Measurements from ENCODE around the gene MPV17.
"Not testable (repeated sequence)": the region's sequence is repeated elsewhere in the genome, so short reads cannot be mapped to it uniquely, and the experiment has no call there.

GRCh38 chr2:27268296-27268695 lies 54.6 kb downstream of the MPV17 start:
- TF ChIP-seq CTCF, POLR2A (IDR thresholded peaks at IDR 0.05): not testable (repeated sequence)

All from breast epithelium (tissue), 3 donors.